SK-N-DZ (cell line): ENCODE measurements around the gene ROPN1L. TPM values are rescaled to one million over a fixed set of nuclear protein-coding genes. Genes with fewer than 3 reads are reported as not detected.
A peak's percentile ranks its signal among the peaks of the same experiment; 100 is the strongest.
"Not testable (repeated sequence)": the region's sequence is repeated elsewhere in the genome, so short reads cannot be mapped to it uniquely, and the experiment has no call there.

Experiments
- DNase-seq: peaks from one replicate; pipeline ENCODE4 v3.0.0-alpha.2; 2015; ENCODE audit warnings: low spot score
- polyA plus RNA-seq, 2 experiments: library from polyadenylated mRNA; depleted of rRNA; stranded (reverse); fragments of >200 nt; gene quantifications; 2 replicates each; pipeline ENCODE4 v1.2.3, GENCODE V29; 2014

The ROPN1L gene
- polyA plus RNA-seq (2014; cell fraction: cytosol; rRNA removed), result not detected in 2 replicates
- polyA plus RNA-seq (2014; cell fraction: nucleus; rRNA removed), result 0.80 and 1.7 TPM in 2 replicates

GRCh38 chr5:10441083-10441991, at the start of gene ROPN1L:
TSS of gene ROPN1L (plus strand) at chr5:10441879. CDS start at chr5:10442168, 289 bp downstream.
- peak; percentile 85 for DNase-seq

GRCh38 chr5:10392567-10393328, 48.9 kb upstream of the ROPN1L start:
- DNase-seq, result not testable (repeated sequence)

- no peak for DNase-seq
Measured at GRCh38 chr5:10393491-10393890, 48.2 kb upstream of the ROPN1L start.

- no peak for DNase-seq
Measured at GRCh38 chr5:10396552-10396951, 45.1 kb upstream of the ROPN1L start.

GRCh38 chr5:10399839-10400238, 41.8 kb upstream of the ROPN1L start:
- DNase-seq, result no peak

GRCh38 chr5:10400411-10400810, 41.3 kb upstream of the ROPN1L start:
- DNase-seq, result no peak

GRCh38 chr5:10400831-10401230, 40.8 kb upstream of the ROPN1L start:
- DNase-seq, result no peak

GRCh38 chr5:10401498-10401897, 40.2 kb upstream of the ROPN1L start:
- DNase-seq, result no peak

GRCh38 chr5:10403829-10404228, 37.9 kb upstream of the ROPN1L start:
- no peak for DNase-seq

GRCh38 chr5:10406651-10407050, 35.0 kb upstream of the ROPN1L start:
- no peak for DNase-seq

GRCh38 chr5:10409504-10409903, 32.2 kb upstream of the ROPN1L start:
- no peak for DNase-seq

- no peak for DNase-seq
Measured at GRCh38 chr5:10410662-10411061, 31.0 kb upstream of the ROPN1L start.

GRCh38 chr5:10411336-10411735, 30.3 kb upstream of the ROPN1L start:
- no peak for DNase-seq

GRCh38 chr5:10416868-10417267, 24.8 kb upstream of the ROPN1L start:
- no peak for DNase-seq

GRCh38 chr5:10418654-10419345, 22.9 kb upstream of the ROPN1L start:
- no peak for DNase-seq

- DNase-seq, result peak; percentile 97
Measured at GRCh38 chr5:10420468-10420867, 21.2 kb upstream of the ROPN1L start.

GRCh38 chr5:10420932-10421331, 20.7 kb upstream of the ROPN1L start:
- DNase-seq, result no peak

- DNase-seq, result peak; percentile 23
Measured at GRCh38 chr5:10421896-10422691, 19.6 kb upstream of the ROPN1L start.

GRCh38 chr5:10423022-10423421, 18.7 kb upstream of the ROPN1L start:
- DNase-seq, result no peak

- peak; percentile 45 for DNase-seq
Measured at GRCh38 chr5:10424124-10424731, 17.5 kb upstream of the ROPN1L start.

GRCh38 chr5:10427201-10427600, 14.5 kb upstream of the ROPN1L start:
- no peak for DNase-seq
